ENCODE results near the gene AOC3. TPM values are rescaled to one million over a fixed set of nuclear protein-coding genes. Genes with fewer than 3 reads are reported as not detected.

The AOC3 gene
- total and polyA plus RNA-seq, 2 of the 8 experiments (the other 6 are each of a cell fraction or from before 2014, with no cell fraction given), result 2.5 to 2.7 TPM

- H3K23me2 ChIP-seq (ENCODE audit: low read depth, low read length), result no peaks in the 10 kb centered on the region
Observed at GRCh38 chr17:42895185-42895555, 44.2 kb downstream of the AOC3 start.

More at GRCh38 chr17:42895185-42895555, 44.2 kb downstream of the AOC3 start:
- Histone ChIP-seq H3K9me3 (ENCODE audit: insufficient read depth in 2 of 2, low read depth in 1 of 2, low read length in 1 of 2) (no peaks in the 10 kb centered on the region), H3K27me3 (replicated peaks in 1 of 4; ENCODE audit: control insufficient read depth in 3 of 4, extremely low read depth in 1 of 4, insufficient read depth in 3 of 4, low read length in 3 of 4) (no peaks in the 10 kb centered on the region), H4K20me1 (replicated peaks in 1 of 2; ENCODE audit: control insufficient read depth in 1 of 2, insufficient read depth in 2 of 2, low read length in 2 of 2) (no peaks in the 10 kb centered on the region), H3K9ac (replicated peaks in 1 of 4; ENCODE audit: extremely low read depth in 1 of 4, low read depth in 3 of 4, low read length in 3 of 4) (no peak overlapping the region), H3K56ac (replicated peaks; ENCODE audit: insufficient read length, low read depth, low read length) (no peak overlapping the region), H2AFZ (ENCODE audit: low read length) (no peak overlapping the region), H2BK120ac (replicated peaks; ENCODE audit: low read depth, low read length) (no peak overlapping the region), H3K4me3 (ENCODE audit: extremely low read depth in 1 of 4, insufficient read depth in 2 of 4, low read depth in 3 of 4, low read length in 4 of 4) (no peak overlapping the region), H2BK5ac (ENCODE audit: low read depth, low read length) (no peak overlapping the region), H2BK12ac (ENCODE audit: low read depth, low read length) (no peak overlapping the region), H4K5ac (ENCODE audit: insufficient read length, low read depth, low read length) (no peak overlapping the region), H4K8ac (ENCODE audit: extremely low read depth, insufficient read depth, low read length) (no peak overlapping the region), H3K4me1 (replicated peaks in 1 of 4; ENCODE audit: control insufficient read depth in 3 of 4, insufficient read depth in 4 of 4, low read length in 3 of 4) (peaks cover 0 to 8% (median 2%) of the 10 kb centered on the region in 4 experiments; a peak in 3 of 7 replicates), H3K27ac (ENCODE audit: low read depth, low read length) (no peak overlapping the region), H3K79me1 (ENCODE audit: low read depth, low read length) (no peaks in the 10 kb centered on the region), H3K79me2 (ENCODE audit: control insufficient read depth in 1 of 2, insufficient read depth in 2 of 2, low read length in 2 of 2) (no peaks in the 10 kb centered on the region), H2AK5ac (ENCODE audit: low read depth, low read length) (no peak overlapping the region), H3K14ac (ENCODE audit: insufficient read length) (no peak overlapping the region), H3K23ac (ENCODE audit: insufficient read length) (no peak overlapping the region), H3K4me2 (ENCODE audit: insufficient read depth in 1 of 2, low read depth in 2 of 2, low read length in 2 of 2) (no peak overlapping the region), H2BK15ac (ENCODE audit: low read length) (no peak overlapping the region), H3K36me3 (ENCODE audit: control insufficient read depth in 2 of 4, insufficient read depth in 4 of 4, low read length in 3 of 4) (no peaks in the 10 kb centered on the region), H3K18ac (ENCODE audit: extremely low read depth, low read length) (no peak overlapping the region), H3K4ac (replicated peaks; ENCODE audit: insufficient read length, low read depth, low read length) (no peak overlapping the region), H2BK20ac (ENCODE audit: low read length) (no peak overlapping the region), H4K91ac (replicated peaks; ENCODE audit: insufficient read length, low read length) (no peak overlapping the region)
- TF ChIP-seq ASH2L (IDR thresholded peaks at IDR 0.05; ENCODE audit: low read length), result no peak
- no peak for TF ChIP-seq SP2 (IDR thresholded peaks at IDR 0.05; ENCODE audit: low read length)
- TF ChIP-seq SP4 (IDR thresholded peaks at IDR 0.05; ENCODE audit: low read length), result no peak
- no peak for TF ChIP-seq USF2 (IDR thresholded peaks at IDR 0.05; ENCODE audit: low read length)
- TF ChIP-seq RAD21 (IDR thresholded peaks at IDR 0.05 in 1 of 2, conservative IDR thresholded peaks at IDR 0.05 in 1 of 2; ENCODE audit: low read depth in 2 of 2, low read length in 2 of 2), result no peak
- TF ChIP-seq TEAD4 (IDR thresholded peaks at IDR 0.05; ENCODE audit: low read depth, low read length), result no peak
- TF ChIP-seq POLR2AphosphoS5 (IDR thresholded peaks at IDR 0.05; ENCODE audit: low read depth, low read length), result no peak
- TF ChIP-seq CHD1 (IDR thresholded peaks at IDR 0.05; ENCODE audit: low read depth, low read length), result no peak
- ChIA-PET CTCF (ENCODE audit: partially characterized antibody) (interaction anchor here (0.6 to 2.0 kb wide), 5 partner anchors 9 to 71 kb away, joined by 3 to 9 read pairs (median 3); partner anchors contain the start of genes AOC2 and BECN1), POLR2A (ENCODE audit: partially characterized antibody) (interaction anchor here (0.7 to 1.0 kb wide), 2 partner anchors 51 to 89 kb away, joined by 3 to 5 read pairs; partner anchors contain the start of gene AOC2)
- WGBS, 2 experiments (ENCODE audit: extremely low coverage in 1 of 2, insufficient coverage in 1 of 2, insufficient read length in 1 of 2, insufficient replicate concordance in 2 of 2, low coverage in 1 of 2, low lambda C conversion rate in 2 of 2, missing lambda C conversion rate in 1 of 2), result 70% methylated on average over 2 of the region's 2 CpGs; no CpG with 5 or more reads in 1 of the 2 experiments
- DNase-seq (ENCODE audit: low read depth in 1 of 2, low spot score in 2 of 2) (no peak), FAIRE-seq (no peak)

All from H1 (cell line).